Measurements from ENCODE around the gene DHRSX.

DNA sequence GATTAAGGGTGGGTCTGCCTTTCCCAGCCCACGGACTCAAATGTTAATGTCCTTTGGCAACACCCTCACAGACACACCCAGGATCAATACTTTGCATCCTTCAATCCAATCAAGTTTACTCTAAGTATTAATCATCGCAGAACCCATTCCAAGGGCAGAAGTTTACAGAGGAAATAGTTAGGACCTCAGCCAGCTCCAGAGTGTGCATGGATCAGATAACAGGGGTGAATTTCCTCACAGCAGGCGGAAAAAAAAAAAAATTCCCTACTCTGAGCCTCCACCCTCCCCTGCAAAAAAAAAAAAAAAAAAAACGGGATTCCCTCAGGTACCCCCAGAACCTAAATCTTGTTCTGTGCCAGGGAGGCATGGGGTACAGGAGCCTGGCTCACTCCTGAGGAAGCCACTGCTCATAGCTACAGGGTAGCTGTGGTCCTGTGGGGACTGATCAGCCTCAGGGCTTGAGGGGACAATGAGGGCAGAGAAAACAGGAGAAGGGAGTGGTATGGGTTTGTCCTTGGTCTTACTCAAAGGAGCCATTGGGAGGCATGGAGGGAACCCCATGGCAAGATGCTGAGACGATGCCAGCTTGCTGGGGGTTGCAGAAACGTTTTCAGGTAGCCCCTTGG, 113.0 kb downstream of the DHRSX start:
- TF ChIP-seq, protein P1, sequence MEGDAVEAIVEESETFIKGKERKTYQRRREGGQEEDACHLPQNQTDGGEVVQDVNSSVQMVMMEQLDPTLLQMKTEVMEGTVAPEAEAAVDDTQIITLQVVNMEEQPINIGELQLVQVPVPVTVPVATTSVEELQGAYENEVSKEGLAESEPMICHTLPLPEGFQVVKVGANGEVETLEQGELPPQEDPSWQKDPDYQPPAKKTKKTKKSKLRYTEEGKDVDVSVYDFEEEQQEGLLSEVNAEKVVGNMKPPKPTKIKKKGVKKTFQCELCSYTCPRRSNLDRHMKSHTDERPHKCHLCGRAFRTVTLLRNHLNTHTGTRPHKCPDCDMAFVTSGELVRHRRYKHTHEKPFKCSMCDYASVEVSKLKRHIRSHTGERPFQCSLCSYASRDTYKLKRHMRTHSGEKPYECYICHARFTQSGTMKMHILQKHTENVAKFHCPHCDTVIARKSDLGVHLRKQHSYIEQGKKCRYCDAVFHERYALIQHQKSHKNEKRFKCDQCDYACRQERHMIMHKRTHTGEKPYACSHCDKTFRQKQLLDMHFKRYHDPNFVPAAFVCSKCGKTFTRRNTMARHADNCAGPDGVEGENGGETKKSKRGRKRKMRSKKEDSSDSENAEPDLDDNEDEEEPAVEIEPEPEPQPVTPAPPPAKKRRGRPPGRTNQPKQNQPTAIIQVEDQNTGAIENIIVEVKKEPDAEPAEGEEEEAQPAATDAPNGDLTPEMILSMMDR (IDR thresholded peaks at IDR 0.05) = no peak
- TF ChIP-seq POLR2A (IDR thresholded peaks at IDR 0.05) = no peak

Measured in testis (tissue), 2 donors.